Measurements from ENCODE around the gene THPO. TPM values are rescaled to one million over a fixed set of nuclear protein-coding genes. Genes with fewer than 3 reads are reported as not detected.

THPO gene
- total and polyA plus RNA-seq, 4 donors = 3.9 to 14.4 (median 8.9) TPM

DNA sequence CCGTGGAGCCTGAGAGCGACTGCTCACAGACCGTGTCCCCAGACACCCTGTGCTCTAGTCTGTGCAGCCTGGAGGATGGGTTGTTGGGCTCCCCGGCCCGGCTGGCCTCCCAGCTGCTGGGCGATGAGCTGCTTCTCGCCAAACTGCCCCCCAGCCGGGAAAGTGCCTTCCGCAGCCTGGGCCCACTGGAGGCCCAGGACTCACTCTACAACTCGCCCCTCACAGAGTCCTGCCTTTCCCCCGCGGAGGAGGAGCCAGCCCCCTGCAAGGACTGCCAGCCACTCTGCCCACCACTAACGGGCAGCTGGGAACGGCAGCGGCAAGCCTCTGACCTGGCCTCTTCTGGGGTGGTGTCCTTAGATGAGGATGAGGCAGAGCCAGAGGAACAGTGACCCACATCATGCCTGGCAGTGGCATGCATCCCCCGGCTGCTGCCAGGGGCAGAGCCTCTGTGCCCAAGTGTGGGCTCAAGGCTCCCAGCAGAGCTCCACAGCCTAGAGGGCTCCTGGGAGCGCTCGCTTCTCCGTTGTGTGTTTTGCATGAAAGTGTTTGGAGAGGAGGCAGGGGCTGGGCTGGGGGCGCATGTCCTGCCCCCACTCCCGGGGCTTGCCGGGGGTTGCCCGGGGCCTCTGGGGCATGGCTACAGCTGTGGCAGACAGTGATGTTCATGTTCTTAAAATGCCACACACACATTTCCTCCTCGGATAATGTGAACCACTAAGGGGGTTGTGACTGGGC lies 33.3 kb downstream of the THPO start:
- 94% methylated on average over 24 of the region's 24 CpGs for WGBS
- H3K27ac ChIP-seq (ENCODE audit: low read depth in 1 of 2, low read length in 2 of 2) = no peak overlapping the region
- TF ChIP-seq FOXA1 (IDR thresholded peaks at IDR 0.05) (no peak), SP1 (IDR thresholded peaks at IDR 0.05) (no peak), RXRA (IDR thresholded peaks at IDR 0.05) (no peak), EGR1 (IDR thresholded peaks at IDR 0.05; ENCODE audit: low read depth in 2 of 2) (no peak), JUND (IDR thresholded peaks at IDR 0.05) (no peak), NR2F2 (IDR thresholded peaks at IDR 0.05) (no peak), TAF1 (conservative IDR thresholded peaks at IDR 0.05) (no peak)
- TF ChIP-seq, protein P1, sequence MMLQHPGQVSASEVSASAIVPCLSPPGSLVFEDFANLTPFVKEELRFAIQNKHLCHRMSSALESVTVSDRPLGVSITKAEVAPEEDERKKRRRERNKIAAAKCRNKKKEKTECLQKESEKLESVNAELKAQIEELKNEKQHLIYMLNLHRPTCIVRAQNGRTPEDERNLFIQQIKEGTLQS (IDR thresholded peaks at IDR 0.05) = no peak
- no peaks in the 10 kb centered on the region for H3K4me1 ChIP-seq (ENCODE audit: control insufficient read depth in 4 of 4, insufficient read depth in 4 of 4, low read length in 3 of 4)
- H3K9ac ChIP-seq (ENCODE audit: low read depth in 1 of 2, low read length in 2 of 2) = no peak overlapping the region
- peaks cover 2 to 18% (median 5%) of the 10 kb centered on the region in 4 donors for H3K36me3 ChIP-seq (ENCODE audit: control insufficient read depth in 4 of 4, insufficient read depth in 3 of 4, low read depth in 1 of 4, low read length in 3 of 4)
- no peaks in the 10 kb centered on the region for H3K27me3 ChIP-seq (ENCODE audit: control insufficient read depth in 4 of 4, insufficient read depth in 4 of 4, low read length in 3 of 4)
- H3K4me3 ChIP-seq (ENCODE audit: low read depth in 1 of 3, low read length in 3 of 3) = no peak overlapping the region
- no peaks in the 10 kb centered on the region for H3K9me3 ChIP-seq (ENCODE audit: control insufficient read depth in 4 of 4, low read length in 3 of 4)
- DNase-seq (ENCODE audit: low spot score) = no peak

DNA sequence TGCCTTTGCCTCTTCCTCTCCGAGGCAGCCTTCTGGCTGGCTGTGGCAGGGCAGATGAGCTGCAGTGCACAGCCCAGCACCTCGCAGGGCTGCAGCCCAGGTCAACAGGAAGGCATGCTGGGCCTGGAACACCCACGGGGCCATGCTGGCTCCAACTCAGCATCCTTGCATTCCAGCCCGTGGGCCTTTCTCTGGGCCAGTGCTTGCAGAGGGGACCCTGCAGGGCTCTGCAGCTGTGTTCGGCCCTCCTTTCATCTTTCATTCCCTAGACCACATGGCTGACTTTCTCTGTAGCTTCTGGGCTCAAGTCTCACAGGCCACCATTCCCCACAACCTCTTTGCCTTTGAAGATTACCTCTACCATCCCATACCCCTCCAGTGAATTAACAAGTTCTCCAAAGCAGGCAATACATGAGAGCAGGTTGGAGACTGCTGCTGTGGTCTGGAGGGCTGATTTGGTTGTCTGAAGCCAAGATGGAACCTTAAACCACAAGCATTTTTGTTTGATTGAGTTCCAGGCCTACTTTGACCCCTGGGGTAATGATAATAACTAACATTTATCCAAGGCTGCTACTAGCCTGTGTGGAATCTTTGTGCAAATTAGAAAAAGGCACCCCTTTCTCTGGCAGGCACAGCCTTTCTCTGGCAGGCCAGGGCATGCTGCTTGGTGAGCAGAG lies 34.7 kb downstream of the THPO start:
- H3K36me3 ChIP-seq (ENCODE audit: control insufficient read depth in 4 of 4, insufficient read depth in 3 of 4, low read depth in 1 of 4, low read length in 3 of 4) = peaks cover 2 to 18% (median 5%) of the 10 kb centered on the region in 4 donors
- no peak for TF ChIP-seq GABPA (IDR thresholded peaks at IDR 0.05 in 1 of 2, conservative IDR thresholded peaks at IDR 0.05 in 1 of 2)
- TF ChIP-seq NR2F2 (IDR thresholded peaks at IDR 0.05) = no peak
- no peak for TF ChIP-seq FOXA2 (IDR thresholded peaks at IDR 0.05)
- TF ChIP-seq FOXA1 (IDR thresholded peaks at IDR 0.05) = no peak
- TF ChIP-seq YY1 (IDR thresholded peaks at IDR 0.05) = no peak
- TF ChIP-seq, protein P2, sequence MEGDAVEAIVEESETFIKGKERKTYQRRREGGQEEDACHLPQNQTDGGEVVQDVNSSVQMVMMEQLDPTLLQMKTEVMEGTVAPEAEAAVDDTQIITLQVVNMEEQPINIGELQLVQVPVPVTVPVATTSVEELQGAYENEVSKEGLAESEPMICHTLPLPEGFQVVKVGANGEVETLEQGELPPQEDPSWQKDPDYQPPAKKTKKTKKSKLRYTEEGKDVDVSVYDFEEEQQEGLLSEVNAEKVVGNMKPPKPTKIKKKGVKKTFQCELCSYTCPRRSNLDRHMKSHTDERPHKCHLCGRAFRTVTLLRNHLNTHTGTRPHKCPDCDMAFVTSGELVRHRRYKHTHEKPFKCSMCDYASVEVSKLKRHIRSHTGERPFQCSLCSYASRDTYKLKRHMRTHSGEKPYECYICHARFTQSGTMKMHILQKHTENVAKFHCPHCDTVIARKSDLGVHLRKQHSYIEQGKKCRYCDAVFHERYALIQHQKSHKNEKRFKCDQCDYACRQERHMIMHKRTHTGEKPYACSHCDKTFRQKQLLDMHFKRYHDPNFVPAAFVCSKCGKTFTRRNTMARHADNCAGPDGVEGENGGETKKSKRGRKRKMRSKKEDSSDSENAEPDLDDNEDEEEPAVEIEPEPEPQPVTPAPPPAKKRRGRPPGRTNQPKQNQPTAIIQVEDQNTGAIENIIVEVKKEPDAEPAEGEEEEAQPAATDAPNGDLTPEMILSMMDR (IDR thresholded peaks at IDR 0.05; ENCODE audit: low read depth, low read length, missing input control) = no peak
- TF ChIP-seq, protein P3, sequence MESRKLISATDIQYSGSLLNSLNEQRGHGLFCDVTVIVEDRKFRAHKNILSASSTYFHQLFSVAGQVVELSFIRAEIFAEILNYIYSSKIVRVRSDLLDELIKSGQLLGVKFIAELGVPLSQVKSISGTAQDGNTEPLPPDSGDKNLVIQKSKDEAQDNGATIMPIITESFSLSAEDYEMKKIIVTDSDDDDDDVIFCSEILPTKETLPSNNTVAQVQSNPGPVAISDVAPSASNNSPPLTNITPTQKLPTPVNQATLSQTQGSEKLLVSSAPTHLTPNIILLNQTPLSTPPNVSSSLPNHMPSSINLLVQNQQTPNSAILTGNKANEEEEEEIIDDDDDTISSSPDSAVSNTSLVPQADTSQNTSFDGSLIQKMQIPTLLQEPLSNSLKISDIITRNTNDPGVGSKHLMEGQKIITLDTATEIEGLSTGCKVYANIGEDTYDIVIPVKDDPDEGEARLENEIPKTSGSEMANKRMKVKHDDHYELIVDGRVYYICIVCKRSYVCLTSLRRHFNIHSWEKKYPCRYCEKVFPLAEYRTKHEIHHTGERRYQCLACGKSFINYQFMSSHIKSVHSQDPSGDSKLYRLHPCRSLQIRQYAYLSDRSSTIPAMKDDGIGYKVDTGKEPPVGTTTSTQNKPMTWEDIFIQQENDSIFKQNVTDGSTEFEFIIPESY (IDR thresholded peaks at IDR 0.05) = no peak
- TF ChIP-seq JUND (IDR thresholded peaks at IDR 0.05) = no peak
- TF ChIP-seq EGR1 (IDR thresholded peaks at IDR 0.05; ENCODE audit: low read depth in 2 of 2) = no peak
- no peak for TF ChIP-seq RXRA (IDR thresholded peaks at IDR 0.05)
- no peak for TF ChIP-seq HNF4G (IDR thresholded peaks at IDR 0.05)
- TF ChIP-seq RAD21 (IDR thresholded peaks at IDR 0.05) = no peak
- TF ChIP-seq, protein P1 (IDR thresholded peaks at IDR 0.05) = no peak
- TF ChIP-seq TAF1 (conservative IDR thresholded peaks at IDR 0.05) = no peak
- TF ChIP-seq, protein P4, sequence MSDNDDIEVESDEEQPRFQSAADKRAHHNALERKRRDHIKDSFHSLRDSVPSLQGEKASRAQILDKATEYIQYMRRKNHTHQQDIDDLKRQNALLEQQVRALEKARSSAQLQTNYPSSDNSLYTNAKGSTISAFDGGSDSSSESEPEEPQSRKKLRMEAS (IDR thresholded peaks at IDR 0.05) = no peak
- TF ChIP-seq, protein P5, sequence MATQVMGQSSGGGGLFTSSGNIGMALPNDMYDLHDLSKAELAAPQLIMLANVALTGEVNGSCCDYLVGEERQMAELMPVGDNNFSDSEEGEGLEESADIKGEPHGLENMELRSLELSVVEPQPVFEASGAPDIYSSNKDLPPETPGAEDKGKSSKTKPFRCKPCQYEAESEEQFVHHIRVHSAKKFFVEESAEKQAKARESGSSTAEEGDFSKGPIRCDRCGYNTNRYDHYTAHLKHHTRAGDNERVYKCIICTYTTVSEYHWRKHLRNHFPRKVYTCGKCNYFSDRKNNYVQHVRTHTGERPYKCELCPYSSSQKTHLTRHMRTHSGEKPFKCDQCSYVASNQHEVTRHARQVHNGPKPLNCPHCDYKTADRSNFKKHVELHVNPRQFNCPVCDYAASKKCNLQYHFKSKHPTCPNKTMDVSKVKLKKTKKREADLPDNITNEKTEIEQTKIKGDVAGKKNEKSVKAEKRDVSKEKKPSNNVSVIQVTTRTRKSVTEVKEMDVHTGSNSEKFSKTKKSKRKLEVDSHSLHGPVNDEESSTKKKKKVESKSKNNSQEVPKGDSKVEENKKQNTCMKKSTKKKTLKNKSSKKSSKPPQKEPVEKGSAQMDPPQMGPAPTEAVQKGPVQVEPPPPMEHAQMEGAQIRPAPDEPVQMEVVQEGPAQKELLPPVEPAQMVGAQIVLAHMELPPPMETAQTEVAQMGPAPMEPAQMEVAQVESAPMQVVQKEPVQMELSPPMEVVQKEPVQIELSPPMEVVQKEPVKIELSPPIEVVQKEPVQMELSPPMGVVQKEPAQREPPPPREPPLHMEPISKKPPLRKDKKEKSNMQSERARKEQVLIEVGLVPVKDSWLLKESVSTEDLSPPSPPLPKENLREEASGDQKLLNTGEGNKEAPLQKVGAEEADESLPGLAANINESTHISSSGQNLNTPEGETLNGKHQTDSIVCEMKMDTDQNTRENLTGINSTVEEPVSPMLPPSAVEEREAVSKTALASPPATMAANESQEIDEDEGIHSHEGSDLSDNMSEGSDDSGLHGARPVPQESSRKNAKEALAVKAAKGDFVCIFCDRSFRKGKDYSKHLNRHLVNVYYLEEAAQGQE (IDR thresholded peaks at IDR 0.05) = no peak
- 90% methylated on average over 5 of the region's 5 CpGs for WGBS
- H3K4me3 ChIP-seq (ENCODE audit: low read depth in 1 of 3, low read length in 3 of 3) = no peak overlapping the region
- no peaks in the 10 kb centered on the region for H3K4me1 ChIP-seq (ENCODE audit: control insufficient read depth in 4 of 4, insufficient read depth in 4 of 4, low read length in 3 of 4)
- no peak overlapping the region for H3K27ac ChIP-seq (ENCODE audit: low read depth in 1 of 2, low read length in 2 of 2)
- no peak overlapping the region for H3K9ac ChIP-seq (ENCODE audit: low read depth in 1 of 2, low read length in 2 of 2)
- H3K9me3 ChIP-seq (ENCODE audit: control insufficient read depth in 4 of 4, low read length in 3 of 4) = no peaks in the 10 kb centered on the region
- no peaks in the 10 kb centered on the region for H3K27me3 ChIP-seq (ENCODE audit: control insufficient read depth in 4 of 4, insufficient read depth in 4 of 4, low read length in 3 of 4)
- no peak for DNase-seq (ENCODE audit: low spot score)

All from liver (tissue), 9 donors.